ENCODE measurements around the gene SPOCK2. TPM values are rescaled to one million over a fixed set of nuclear protein-coding genes. Genes with fewer than 3 reads are reported as not detected.

SPOCK2 gene
- total and polyA plus RNA-seq, 2 donors (not counting 1 experiment from before 2014, with no cell fraction given) = 39.1 to 139 TPM

DNA sequence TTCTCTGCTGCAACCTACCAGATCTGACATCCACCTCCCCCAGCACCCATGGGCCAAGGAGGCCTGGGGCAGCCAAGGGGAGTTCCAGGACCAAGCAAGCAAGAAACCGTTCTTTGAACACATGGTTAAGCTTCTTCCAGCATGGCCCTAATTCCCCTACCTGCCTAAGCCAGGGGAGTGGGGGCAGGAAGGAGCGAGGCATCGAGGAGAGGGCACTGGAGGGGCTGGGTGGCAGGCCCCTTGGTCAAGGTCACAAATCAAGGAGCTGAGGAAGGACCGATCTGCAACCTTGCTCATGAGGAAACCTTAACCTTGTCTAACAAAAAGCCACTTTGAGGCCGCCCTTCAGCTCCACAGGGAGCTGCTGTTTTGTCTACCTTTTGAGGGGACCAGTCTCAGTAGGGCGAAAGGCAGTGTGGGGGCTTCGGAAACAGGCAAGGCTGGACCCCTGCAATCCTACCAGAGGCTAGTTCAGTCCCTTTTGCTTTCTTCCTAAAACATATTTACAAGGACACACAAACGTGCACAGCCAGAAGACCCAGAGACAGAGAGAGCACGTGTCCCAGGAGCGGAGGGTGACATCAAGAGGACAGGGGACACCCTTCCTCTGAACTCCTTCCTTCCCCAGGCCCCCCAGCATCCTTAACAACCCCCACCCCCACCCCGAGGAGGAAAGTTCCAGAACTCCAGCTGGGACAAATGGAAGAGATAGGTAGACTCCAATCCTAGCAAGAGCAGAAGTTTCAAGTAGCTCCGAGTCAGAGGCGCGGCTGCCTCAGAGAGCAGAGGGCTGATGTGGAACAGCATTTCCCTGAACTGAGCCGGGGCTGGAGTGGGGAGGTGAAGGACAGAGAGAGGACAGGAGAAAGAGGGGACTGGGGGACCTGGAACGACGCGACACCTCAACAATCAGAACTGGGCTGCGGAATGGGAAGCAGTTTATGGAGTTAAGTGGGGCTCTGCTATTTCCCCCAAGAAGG lies 28.2 kb downstream of the SPOCK2 start:
- no peak overlapping the region for H3K27ac ChIP-seq (ENCODE audit: low read length in 2 of 2)
- H3K4me2 ChIP-seq (replicated peaks; ENCODE audit: low read depth, low read length, poor library complexity, severe bottlenecking) = no peak overlapping the region

More for the DNA sequence above, 28.2 kb downstream of the SPOCK2 start:
- H3K9me3 Mint-ChIP-seq (ENCODE audit: insufficient read depth) = no peaks in the 10 kb centered on the region
- Histone ChIP-seq H4K20me1 (ENCODE audit: control insufficient read depth, insufficient read depth, low read length, poor library complexity, severe bottlenecking) (no peaks in the 10 kb centered on the region), H3K4me3 (ENCODE audit: control extremely low read depth in 1 of 5, extremely low read depth in 1 of 5, insufficient read depth in 1 of 5, low read depth in 2 of 5, low read length in 4 of 5) (no peak overlapping the region), H2AFZ (ENCODE audit: insufficient read depth, low read depth, low read length, poor library complexity, severe bottlenecking) (no peak overlapping the region), H3K27me3 (replicated peaks in 1 of 4; ENCODE audit: control extremely low read depth in 1 of 4, control insufficient read depth in 3 of 4, insufficient read depth in 4 of 4, low read length in 3 of 4) (no peaks in the 10 kb centered on the region), H3K36me3 (replicated peaks in 1 of 2; ENCODE audit: control extremely low read depth in 1 of 2, control insufficient read depth in 1 of 2, extremely low read depth in 1 of 2, insufficient read depth in 2 of 2, low read length in 1 of 2) (peaks cover 0 to 18% of the 10 kb centered on the region in 2 experiments), H3K9ac (ENCODE audit: low read length) (no peak overlapping the region), H3K79me2 (ENCODE audit: control insufficient read depth, insufficient read depth, low read length) (no peaks in the 10 kb centered on the region), H3K4me1 (ENCODE audit: control insufficient read depth in 2 of 2, insufficient read depth in 2 of 2, low read length in 2 of 2) (peaks cover 0 to 4% of the 10 kb centered on the region in 2 donors), H3K9me3 (ENCODE audit: control extremely low read depth in 1 of 3, control insufficient read depth in 2 of 3, insufficient read depth in 1 of 3, low read length in 2 of 3) (no peaks in the 10 kb centered on the region)
- peak overlapping the region; percentile 56 for H3K27ac Mint-ChIP-seq
- ATAC-seq (ENCODE audit: low read depth) (no peak), DNase-seq (no peak)
- intact Hi-C loops (cut with micrococcal nuclease) = no loop called here
- H3K27me3 Mint-ChIP-seq = no peaks in the 10 kb centered on the region
- peaks cover 8% of the 10 kb centered on the region for H3K4me1 Mint-ChIP-seq
- ChIA-PET POLR2A (no interaction called here), CTCF (interaction anchor here (1.0 to 7.5 kb wide), 4 partner anchors 11 to 277 kb away, joined by 3 to 57 read pairs (median 4); no protein-coding TSS in a partner anchor)
- H3K4me3 Mint-ChIP-seq = no peak overlapping the region
- TF ChIP-seq EZH2 (IDR thresholded peaks at IDR 0.05; ENCODE audit: borderline replicate concordance, insufficient read depth, low read depth, low read length, poor library complexity, severe bottlenecking) = no peak
- TF ChIP-seq, protein P1, sequence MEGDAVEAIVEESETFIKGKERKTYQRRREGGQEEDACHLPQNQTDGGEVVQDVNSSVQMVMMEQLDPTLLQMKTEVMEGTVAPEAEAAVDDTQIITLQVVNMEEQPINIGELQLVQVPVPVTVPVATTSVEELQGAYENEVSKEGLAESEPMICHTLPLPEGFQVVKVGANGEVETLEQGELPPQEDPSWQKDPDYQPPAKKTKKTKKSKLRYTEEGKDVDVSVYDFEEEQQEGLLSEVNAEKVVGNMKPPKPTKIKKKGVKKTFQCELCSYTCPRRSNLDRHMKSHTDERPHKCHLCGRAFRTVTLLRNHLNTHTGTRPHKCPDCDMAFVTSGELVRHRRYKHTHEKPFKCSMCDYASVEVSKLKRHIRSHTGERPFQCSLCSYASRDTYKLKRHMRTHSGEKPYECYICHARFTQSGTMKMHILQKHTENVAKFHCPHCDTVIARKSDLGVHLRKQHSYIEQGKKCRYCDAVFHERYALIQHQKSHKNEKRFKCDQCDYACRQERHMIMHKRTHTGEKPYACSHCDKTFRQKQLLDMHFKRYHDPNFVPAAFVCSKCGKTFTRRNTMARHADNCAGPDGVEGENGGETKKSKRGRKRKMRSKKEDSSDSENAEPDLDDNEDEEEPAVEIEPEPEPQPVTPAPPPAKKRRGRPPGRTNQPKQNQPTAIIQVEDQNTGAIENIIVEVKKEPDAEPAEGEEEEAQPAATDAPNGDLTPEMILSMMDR (IDR thresholded peaks at IDR 0.05) = no peak
- WGBS (ENCODE audit: insufficient coverage) = 94% methylated on average over 15 of the region's 19 CpGs

Measured in B cell (primary cell).